Rectal smooth muscle tissue (tissue), 1 donor: ENCODE results near the gene CYB561D2.
A peak's percentile ranks its signal among the peaks of the same experiment; 100 is the strongest.
"Not testable (repeated sequence)": the region's sequence is repeated elsewhere in the genome, so short reads cannot be mapped to it uniquely, and the experiment has no call there.

Source experiments
- H3K27ac ChIP-seq: one replicate; pipeline ENCODE4 v1.7.0; 2013; ENCODE audit warnings: low read depth, low read length, inconsistent platforms
- H3K27me3 ChIP-seq: one replicate; pipeline ENCODE4 v1.7.0; 2013; ENCODE audit warnings: low read length; ENCODE audit not compliant: control insufficient read depth, insufficient read depth
- H3K36me3 ChIP-seq: one replicate; pipeline ENCODE4 v1.7.0; 2013; ENCODE audit warnings: low read length; ENCODE audit not compliant: control insufficient read depth, insufficient read depth
- H3K4me1 ChIP-seq: one replicate; pipeline ENCODE4 v1.7.0; 2013; ENCODE audit warnings: low read length; ENCODE audit not compliant: control insufficient read depth, insufficient read depth
- H3K4me3 ChIP-seq: one replicate; pipeline ENCODE4 v1.7.0; 2013; ENCODE audit warnings: low read length
- H3K9ac ChIP-seq: one replicate; pipeline ENCODE4 v1.7.0; 2013; ENCODE audit warnings: low read length

Gene CYB561D2

GRCh38 chr3:50350527-50351322 lies at the start of gene CYB561D2, which contains the start of gene NPRL2:
Gene CYB561D2 (plus strand): TSS chr3:50350862. CDS start chr3:50351434, 572 bp downstream.
Gene NPRL2 (minus strand): TSS chr3:50350775. CDS start chr3:50350652, 123 bp downstream.
- H3K4me3 ChIP-seq, result peak within 1 kb of the TSS; percentile 90
- H3K4me1 ChIP-seq, result peaks cover 15% of the 10 kb centered on the region
- no peaks in the 10 kb centered on the region for H3K27me3 ChIP-seq
- peak within 1 kb of the TSS; percentile 81 for H3K9ac ChIP-seq
- peak within 1 kb of the TSS; percentile 93 for H3K27ac ChIP-seq
- H3K36me3 ChIP-seq, result peaks cover 29% of the 10 kb centered on the region

GRCh38 chr3:50302095-50303012 lies 48.3 kb upstream of the CYB561D2 start:
- Histone ChIP-seq H3K4me1 (peaks cover 10% of the 10 kb centered on the region), H3K36me3 (no peaks in the 10 kb centered on the region), H3K9ac (no peak overlapping the region), H3K27ac (peak overlapping the region; percentile 12), H3K4me3 (peak overlapping the region; percentile 12), H3K27me3 (no peaks in the 10 kb centered on the region)

GRCh38 chr3:50303013-50303815 lies 47.4 kb upstream of the CYB561D2 start, which contains the start of gene HYAL1:
Gene HYAL1 (minus strand): TSS chr3:50303574. CDS start chr3:50302956, 618 bp downstream.
- H3K4me3 ChIP-seq, result peak within 1 kb of the TSS; percentile 30
- no peaks in the 10 kb centered on the region for H3K27me3 ChIP-seq
- peak within 1 kb of the TSS; percentile 57 for H3K27ac ChIP-seq
- H3K4me1 ChIP-seq, result peaks cover 10% of the 10 kb centered on the region
- no peaks in the 10 kb centered on the region for H3K36me3 ChIP-seq
- H3K9ac ChIP-seq, result no peak within 1 kb of the TSS

- H3K27me3 ChIP-seq, result no peaks in the 10 kb centered on the region
- H3K27ac ChIP-seq, result no peak overlapping the region
- H3K9ac ChIP-seq, result no peak overlapping the region
- no peak overlapping the region for H3K4me3 ChIP-seq
- no peaks in the 10 kb centered on the region for H3K36me3 ChIP-seq
- peaks cover 3% of the 10 kb centered on the region for H3K4me1 ChIP-seq
These were observed 46.1 kb upstream of the CYB561D2 start for GRCh38 chr3:50304601-50305000.

- not testable (repeated sequence) for H3K36me3 ChIP-seq, H3K9ac ChIP-seq, H3K4me3 ChIP-seq, H3K4me1 ChIP-seq, H3K27ac ChIP-seq, H3K27me3 ChIP-seq
These were observed 38.6 kb upstream of the CYB561D2 start for GRCh38 chr3:50312041-50312440.

- no peak overlapping the region for H3K4me3 ChIP-seq
- peaks cover 6% of the 10 kb centered on the region for H3K4me1 ChIP-seq
- H3K27ac ChIP-seq, result no peak overlapping the region
- H3K36me3 ChIP-seq, result peaks cover 8% of the 10 kb centered on the region
- no peaks in the 10 kb centered on the region for H3K27me3 ChIP-seq
- no peak overlapping the region for H3K9ac ChIP-seq
These were observed 36.3 kb upstream of the CYB561D2 start for GRCh38 chr3:50314342-50314741.

GRCh38 chr3:50314816-50315215 lies 35.8 kb upstream of the CYB561D2 start:
- peaks cover 8% of the 10 kb centered on the region for H3K36me3 ChIP-seq

GRCh38 chr3:50316657-50317242 lies 33.9 kb upstream of the CYB561D2 start:
- peak overlapping the region; percentile 54 for H3K27ac ChIP-seq
- H3K36me3 ChIP-seq, result peaks cover 8% of the 10 kb centered on the region
- H3K27me3 ChIP-seq, result no peaks in the 10 kb centered on the region
- peak overlapping the region; percentile 34 for H3K4me3 ChIP-seq
- H3K9ac ChIP-seq, result peak overlapping the region; percentile 74
- peaks cover 17% of the 10 kb centered on the region for H3K4me1 ChIP-seq

More at GRCh38 chr3:50314816-50315215, 35.8 kb upstream of the CYB561D2 start:
- no peak overlapping the region for H3K27ac ChIP-seq
- H3K4me3 ChIP-seq, result no peak overlapping the region
- peaks cover 11% of the 10 kb centered on the region for H3K4me1 ChIP-seq
- no peak overlapping the region for H3K9ac ChIP-seq
- H3K27me3 ChIP-seq, result no peaks in the 10 kb centered on the region

- Histone ChIP-seq H3K27me3 (no peaks in the 10 kb centered on the region), H3K9ac (peak overlapping the region; percentile 74), H3K4me1 (peaks cover 21% of the 10 kb centered on the region), H3K27ac (peak overlapping the region; percentile 54), H3K4me3 (peak overlapping the region; percentile 34), H3K36me3 (peaks cover 8% of the 10 kb centered on the region)
These were observed 33.4 kb upstream of the CYB561D2 start for GRCh38 chr3:50317300-50317699.

- Histone ChIP-seq H3K4me3 (peak overlapping the region; percentile 1), H3K4me1 (peaks cover 21% of the 10 kb centered on the region), H3K36me3 (peaks cover 8% of the 10 kb centered on the region), H3K9ac (no peak overlapping the region), H3K27me3 (no peaks in the 10 kb centered on the region), H3K27ac (no peak overlapping the region)
These were observed 32.5 kb upstream of the CYB561D2 start for GRCh38 chr3:50318163-50318562.

GRCh38 chr3:50318615-50319014 lies 32.0 kb upstream of the CYB561D2 start:
- no peak overlapping the region for H3K27ac ChIP-seq
- H3K9ac ChIP-seq, result no peak overlapping the region
- peaks cover 8% of the 10 kb centered on the region for H3K36me3 ChIP-seq
- peak overlapping the region; percentile 1 for H3K4me3 ChIP-seq
- H3K4me1 ChIP-seq, result peaks cover 21% of the 10 kb centered on the region
- H3K27me3 ChIP-seq, result no peaks in the 10 kb centered on the region
